Measurements from ENCODE around the gene RHBDL3.
"Not testable (repeated sequence)": the region's sequence is repeated elsewhere in the genome, so short reads cannot be mapped to it uniquely, and the experiment has no call there.

Gene RHBDL3

GRCh38 chr17:32297860-32298259 is 32.2 kb downstream of the RHBDL3 start:
- no peak for TF ChIP-seq ZNF274 (IDR thresholded peaks at IDR 0.05; ENCODE audit: low read depth, low read length)
- no peak overlapping the region for H3K4me3 ChIP-seq (ENCODE audit: low read length)

DNA sequence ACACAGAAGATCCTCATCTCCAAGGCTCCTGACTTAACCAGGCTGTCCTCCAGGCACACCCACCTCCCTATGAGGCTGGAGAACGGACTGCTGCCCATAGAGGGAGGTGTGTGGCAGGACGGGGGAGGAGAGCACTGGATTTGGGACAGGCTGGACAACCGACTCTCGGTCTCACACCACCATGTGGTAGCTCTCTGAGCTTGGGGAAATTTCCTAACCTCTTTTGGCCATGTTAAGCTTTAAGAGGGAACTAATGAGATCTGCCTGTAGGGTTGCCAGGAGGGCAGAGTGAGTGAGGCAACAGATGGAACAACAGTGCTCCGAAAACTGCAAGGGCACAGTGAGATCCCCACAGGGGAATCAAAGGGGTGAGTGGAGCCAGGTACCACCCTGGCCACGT is 32.7 kb downstream of the RHBDL3 start:
- TF ChIP-seq ZNF274 (IDR thresholded peaks at IDR 0.05; ENCODE audit: low read depth, low read length) = no peak
- no peak overlapping the region for H3K4me3 ChIP-seq (ENCODE audit: low read length)

- no peak for TF ChIP-seq ZNF274 (IDR thresholded peaks at IDR 0.05; ENCODE audit: low read depth, low read length)
- H3K4me3 ChIP-seq (ENCODE audit: low read length) = no peak overlapping the region
Observed at GRCh38 chr17:32298721-32299579, 33.3 kb downstream of the RHBDL3 start.

- no peak for TF ChIP-seq ZNF274 (IDR thresholded peaks at IDR 0.05; ENCODE audit: low read depth, low read length)
Observed at GRCh38 chr17:32299580-32300164, 34.0 kb downstream of the RHBDL3 start.

DNA sequence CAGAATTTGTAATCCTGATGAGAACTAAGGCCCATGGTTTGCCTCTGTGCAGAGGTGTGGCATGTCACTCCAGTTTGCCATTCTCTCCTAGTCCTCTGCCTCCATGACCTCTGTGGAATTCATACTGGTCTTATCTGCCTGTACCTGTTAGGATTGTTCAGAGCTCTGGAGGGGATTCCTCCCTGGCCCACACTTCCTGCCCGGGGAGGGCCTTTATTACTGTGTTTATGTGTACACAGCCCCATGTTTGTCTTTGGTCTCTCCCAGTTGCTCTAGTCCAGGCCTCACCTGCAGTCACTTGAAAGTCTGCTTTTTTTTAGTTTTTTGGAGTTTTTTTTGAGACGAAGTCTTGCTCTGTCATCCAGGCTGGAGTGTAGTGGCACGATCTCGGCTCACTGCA is 36.4 kb downstream of the RHBDL3 start:
- no peak for TF ChIP-seq ZNF274 (IDR thresholded peaks at IDR 0.05; ENCODE audit: low read depth, low read length)
- no peak overlapping the region for H3K4me3 ChIP-seq (ENCODE audit: low read length)

More at GRCh38 chr17:32299580-32300164, 34.0 kb downstream of the RHBDL3 start:
- no peak overlapping the region for H3K4me3 ChIP-seq (ENCODE audit: low read length)

- no peak for TF ChIP-seq ZNF274 (IDR thresholded peaks at IDR 0.05; ENCODE audit: low read depth, low read length)
- no peak overlapping the region for H3K4me3 ChIP-seq (ENCODE audit: low read length)
Observed at GRCh38 chr17:32302860-32303649, 37.4 kb downstream of the RHBDL3 start.

DNA sequence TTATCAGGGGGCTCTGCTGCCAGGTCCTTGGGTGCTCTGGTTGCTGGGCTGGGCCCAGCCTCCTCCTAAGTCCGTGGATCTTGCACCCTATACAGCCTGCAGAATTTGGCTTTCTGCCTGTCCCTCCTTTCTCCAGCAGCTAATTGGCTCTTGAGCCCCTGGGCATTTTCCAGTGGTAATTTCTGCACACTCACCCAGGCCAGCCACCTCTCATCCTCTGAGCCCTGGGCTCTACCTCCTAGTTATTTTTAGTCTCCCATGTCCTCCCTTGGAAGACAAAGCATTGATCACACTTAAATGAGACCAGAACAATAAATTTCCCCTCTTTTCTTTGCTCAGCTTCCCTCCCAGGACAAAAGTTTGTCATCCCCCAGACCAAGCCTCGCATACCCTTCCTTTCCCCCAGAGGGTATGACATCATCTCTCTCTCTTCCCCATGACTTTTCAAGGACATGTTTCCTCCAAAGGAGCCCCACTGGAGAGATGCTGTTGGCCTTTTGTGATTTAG is 38.2 kb downstream of the RHBDL3 start:
- no peak for TF ChIP-seq ZNF274 (IDR thresholded peaks at IDR 0.05; ENCODE audit: low read depth, low read length)
- H3K4me3 ChIP-seq (ENCODE audit: low read length) = no peak overlapping the region

GRCh38 chr17:32305049-32305448 is 39.4 kb downstream of the RHBDL3 start:
- no peak for TF ChIP-seq ZNF274 (IDR thresholded peaks at IDR 0.05; ENCODE audit: low read depth, low read length)

DNA sequence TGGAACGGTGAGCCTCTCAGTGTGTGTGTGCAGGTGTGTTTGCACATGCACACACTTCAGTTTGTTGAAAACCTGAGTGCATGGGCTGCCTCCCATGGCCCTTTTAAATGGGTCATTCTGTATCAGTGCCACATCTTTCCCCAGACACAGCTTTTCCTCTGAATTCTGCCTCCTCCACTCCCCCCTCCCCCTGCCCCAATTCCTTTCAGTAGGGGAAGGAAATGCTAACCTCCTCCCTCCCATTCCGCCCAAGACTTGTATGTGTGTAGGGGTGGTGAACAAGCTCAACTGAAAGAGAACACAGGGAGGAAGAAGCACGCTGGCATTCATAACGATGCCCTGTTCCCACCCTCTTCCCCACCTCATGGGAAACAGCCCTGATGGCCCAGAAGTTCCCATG is 42.0 kb downstream of the RHBDL3 start:
- TF ChIP-seq ZNF274 (IDR thresholded peaks at IDR 0.05; ENCODE audit: low read depth, low read length) = no peak
- no peak overlapping the region for H3K4me3 ChIP-seq (ENCODE audit: low read length)

More at GRCh38 chr17:32305049-32305448, 39.4 kb downstream of the RHBDL3 start:
- H3K4me3 ChIP-seq (ENCODE audit: low read length) = no peak overlapping the region

GRCh38 chr17:32311028-32311536 is 45.5 kb downstream of the RHBDL3 start:
- no peak overlapping the region for H3K4me3 ChIP-seq (ENCODE audit: low read length)
- TF ChIP-seq ZNF274 (IDR thresholded peaks at IDR 0.05; ENCODE audit: low read depth, low read length) = no peak

- TF ChIP-seq ZNF274 (IDR thresholded peaks at IDR 0.05; ENCODE audit: low read depth, low read length) = no peak
- H3K4me3 ChIP-seq (ENCODE audit: low read length) = no peak overlapping the region
Observed at GRCh38 chr17:32314636-32315035, 49.0 kb downstream of the RHBDL3 start.

DNA sequence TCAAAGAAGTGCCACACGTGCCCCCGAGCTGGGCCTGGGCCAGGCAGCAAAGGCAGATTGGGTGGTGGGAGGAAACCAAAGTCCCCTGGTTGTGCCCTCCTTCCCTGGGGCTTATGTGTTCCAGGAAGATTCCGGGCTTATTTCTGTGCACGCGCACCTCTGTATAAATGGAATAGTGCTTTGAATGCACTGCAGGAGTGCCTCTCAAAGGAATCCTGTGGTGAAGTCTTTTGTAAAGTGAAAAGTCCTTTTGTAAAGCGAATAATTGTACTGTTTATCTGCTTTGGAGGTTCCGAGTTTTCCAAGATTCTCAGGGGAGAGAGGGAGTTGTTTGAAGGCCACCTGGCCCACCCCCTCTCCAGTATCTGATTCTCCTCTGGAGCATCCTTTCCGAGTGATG is 49.5 kb downstream of the RHBDL3 start:
- TF ChIP-seq ZNF274 (IDR thresholded peaks at IDR 0.05; ENCODE audit: low read depth, low read length) = no peak

DNA sequence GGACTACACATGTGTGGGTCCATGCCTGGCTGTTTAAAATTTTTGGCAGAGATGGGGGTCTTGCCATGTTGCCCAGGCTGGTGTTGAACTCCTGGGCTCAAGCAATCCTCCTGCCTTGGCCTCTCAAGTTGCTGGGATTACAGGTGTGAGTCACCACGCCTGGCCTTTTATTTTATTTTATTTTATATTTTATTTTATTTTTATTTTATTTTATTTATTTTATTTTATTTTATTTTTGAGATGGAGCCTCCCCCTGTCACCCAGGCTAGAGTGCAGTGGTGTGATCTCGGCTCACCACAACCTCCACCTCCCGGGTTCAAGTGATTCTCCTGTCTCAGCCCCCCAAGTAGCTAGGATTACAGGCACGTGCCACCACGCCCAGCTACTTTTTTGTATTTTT is 51.0 kb downstream of the RHBDL3 start:
- not testable (repeated sequence) for H3K4me3 ChIP-seq (ENCODE audit: low read length)

More for the DNA sequence above, 49.5 kb downstream of the RHBDL3 start:
- H3K4me3 ChIP-seq (ENCODE audit: low read length) = no peak overlapping the region

- no peak overlapping the region for H3K4me3 ChIP-seq (ENCODE audit: low read length)
- TF ChIP-seq ZNF274 (IDR thresholded peaks at IDR 0.05; ENCODE audit: low read depth, low read length) = no peak
Observed at GRCh38 chr17:32317353-32317752, 51.7 kb downstream of the RHBDL3 start.

All from GM08714 (cell line).